Left hindlimb (tissue), 1 donor: ENCODE measurements around the gene TENM4.
A peak's percentile ranks its signal among the peaks of the same experiment; 100 is the strongest.

ENCODE experiments used
- DNase-seq: peaks from one replicate; pipeline ENCODE4 v3.0.0-alpha.2; 2018

TENM4 gene

GRCh38 chr11:79417069-79417920 is 23.5 kb downstream of the TENM4 start:
- DNase-seq: no peak

GRCh38 chr11:79415912-79416311 is 24.9 kb downstream of the TENM4 start:
- DNase-seq: no peak

- DNase-seq: no peak
Observed at GRCh38 chr11:79415411-79415810, 25.4 kb downstream of the TENM4 start.

GRCh38 chr11:79414644-79415317 is 26.0 kb downstream of the TENM4 start:
- peak; percentile 55 for DNase-seq

GRCh38 chr11:79414041-79414440 is 26.8 kb downstream of the TENM4 start:
- no peak for DNase-seq

GRCh38 chr11:79413268-79413667 is 27.6 kb downstream of the TENM4 start:
- DNase-seq: peak; percentile 92

GRCh38 chr11:79412761-79413160 is 28.1 kb downstream of the TENM4 start:
- DNase-seq: no peak

GRCh38 chr11:79409330-79409729 is 31.5 kb downstream of the TENM4 start:
- no peak for DNase-seq

- DNase-seq: no peak
Observed at GRCh38 chr11:79406376-79406775, 34.5 kb downstream of the TENM4 start.

- DNase-seq: no peak
Observed at GRCh38 chr11:79404806-79405205, 36.0 kb downstream of the TENM4 start.

GRCh38 chr11:79404325-79404724 is 36.5 kb downstream of the TENM4 start:
- DNase-seq: no peak

GRCh38 chr11:79403839-79404238 is 37.0 kb downstream of the TENM4 start:
- DNase-seq: no peak

GRCh38 chr11:79402912-79403311 is 37.9 kb downstream of the TENM4 start:
- no peak for DNase-seq

- no peak for DNase-seq
Observed at GRCh38 chr11:79400717-79401330, 40.0 kb downstream of the TENM4 start.

GRCh38 chr11:79400206-79400605 is 40.6 kb downstream of the TENM4 start:
- DNase-seq: no peak

- no peak for DNase-seq
Observed at GRCh38 chr11:79397252-79397651, 43.6 kb downstream of the TENM4 start.

GRCh38 chr11:79396674-79397073 is 44.2 kb downstream of the TENM4 start:
- DNase-seq: no peak

- DNase-seq: no peak
Observed at GRCh38 chr11:79396001-79396400, 44.8 kb downstream of the TENM4 start.

GRCh38 chr11:79393362-79394043 is 47.3 kb downstream of the TENM4 start:
- DNase-seq: no peak

- DNase-seq: no peak
Observed at GRCh38 chr11:79392161-79392560, 48.7 kb downstream of the TENM4 start.

- no peak for DNase-seq
Observed at GRCh38 chr11:79390923-79391322, 49.9 kb downstream of the TENM4 start.

- no peak for DNase-seq
Observed at GRCh38 chr11:79390477-79390876, 50.4 kb downstream of the TENM4 start.

GRCh38 chr11:79388201-79388600 is 52.6 kb downstream of the TENM4 start:
- DNase-seq: no peak
